Skeletal muscle tissue (tissue), 4 donors: Measurements from ENCODE around the gene MRPL49. TPM values are rescaled to one million over a fixed set of nuclear protein-coding genes. Genes with fewer than 3 reads are reported as not detected.
"Not testable (repeated sequence)": the region's sequence is repeated elsewhere in the genome, so short reads cannot be mapped to it uniquely, and the experiment has no call there.

ENCODE experiments used
- H3K27ac ChIP-seq: one replicate; pipeline ENCODE4 v1.7.0; 2013; ENCODE audit warnings: mild to moderate bottlenecking, low read depth, low read length, inconsistent platforms
- H3K27me3 ChIP-seq, 3 donors: one replicate each; pipeline ENCODE4 v1.7.0; 2013; ENCODE audit warnings: low read length in 3 of 3; ENCODE audit not compliant: control insufficient read depth in 3 of 3, insufficient read depth in 3 of 3
- H3K36me3 ChIP-seq, 3 donors: one replicate each; pipeline ENCODE4 v1.7.0; 2013; ENCODE audit warnings: low read length in 3 of 3; ENCODE audit not compliant: control insufficient read depth in 3 of 3, insufficient read depth in 3 of 3
- H3K4me1 ChIP-seq, 3 donors: one replicate each; pipeline ENCODE4 v1.7.0; 2013; ENCODE audit warnings: low read length in 3 of 3, mild to moderate bottlenecking in 3 of 3; ENCODE audit not compliant: control insufficient read depth in 3 of 3, insufficient read depth in 3 of 3
- H3K4me3 ChIP-seq, 3 donors: one replicate each; pipeline ENCODE4 v1.7.0; 2013; ENCODE audit warnings: low read length in 3 of 3
- H3K9ac ChIP-seq, 3 donors: one replicate each; pipeline ENCODE4 v1.7.0; 2013; ENCODE audit warnings: low read length in 3 of 3, mild to moderate bottlenecking in 3 of 3, moderate library complexity in 2 of 3, low read depth in 1 of 3
- H3K9me3 ChIP-seq, 3 donors: one replicate each; pipeline ENCODE4 v1.7.0; 2013; ENCODE audit warnings: low read length in 3 of 3; ENCODE audit not compliant: control insufficient read depth in 3 of 3
- total RNA-seq: library from RNA; depleted of rRNA; stranded (reverse); fragments of >200 nt; gene quantifications from one replicate; pipeline ENCODE4 v1.2.3, GENCODE V29; 2014
- donor health status: Osteomylitis.

Gene MRPL49
- total RNA-seq, 1 donor from 2014 or later = 21.4 TPM

GRCh38 chr11:65160643-65161042 is 38.5 kb downstream of the MRPL49 start:
- H3K9me3 ChIP-seq = no peaks in the 10 kb centered on the region
- H3K36me3 ChIP-seq = no peaks in the 10 kb centered on the region
- H3K4me1 ChIP-seq = no peaks in the 10 kb centered on the region
- H3K27me3 ChIP-seq = no peaks in the 10 kb centered on the region
- no peak overlapping the region for H3K9ac ChIP-seq
- no peak overlapping the region for H3K4me3 ChIP-seq
- no peak overlapping the region for H3K27ac ChIP-seq

- Histone ChIP-seq H3K4me3 (no peak overlapping the region), H3K36me3 (no peaks in the 10 kb centered on the region), H3K9ac (no peak overlapping the region), H3K9me3 (no peaks in the 10 kb centered on the region), H3K27ac (no peak overlapping the region), H3K4me1 (peaks cover 0 to 3% (median 0%) of the 10 kb centered on the region in 3 donors), H3K27me3 (no peaks in the 10 kb centered on the region)
Measured at GRCh38 chr11:65163684-65164083, 41.6 kb downstream of the MRPL49 start.

DNA sequence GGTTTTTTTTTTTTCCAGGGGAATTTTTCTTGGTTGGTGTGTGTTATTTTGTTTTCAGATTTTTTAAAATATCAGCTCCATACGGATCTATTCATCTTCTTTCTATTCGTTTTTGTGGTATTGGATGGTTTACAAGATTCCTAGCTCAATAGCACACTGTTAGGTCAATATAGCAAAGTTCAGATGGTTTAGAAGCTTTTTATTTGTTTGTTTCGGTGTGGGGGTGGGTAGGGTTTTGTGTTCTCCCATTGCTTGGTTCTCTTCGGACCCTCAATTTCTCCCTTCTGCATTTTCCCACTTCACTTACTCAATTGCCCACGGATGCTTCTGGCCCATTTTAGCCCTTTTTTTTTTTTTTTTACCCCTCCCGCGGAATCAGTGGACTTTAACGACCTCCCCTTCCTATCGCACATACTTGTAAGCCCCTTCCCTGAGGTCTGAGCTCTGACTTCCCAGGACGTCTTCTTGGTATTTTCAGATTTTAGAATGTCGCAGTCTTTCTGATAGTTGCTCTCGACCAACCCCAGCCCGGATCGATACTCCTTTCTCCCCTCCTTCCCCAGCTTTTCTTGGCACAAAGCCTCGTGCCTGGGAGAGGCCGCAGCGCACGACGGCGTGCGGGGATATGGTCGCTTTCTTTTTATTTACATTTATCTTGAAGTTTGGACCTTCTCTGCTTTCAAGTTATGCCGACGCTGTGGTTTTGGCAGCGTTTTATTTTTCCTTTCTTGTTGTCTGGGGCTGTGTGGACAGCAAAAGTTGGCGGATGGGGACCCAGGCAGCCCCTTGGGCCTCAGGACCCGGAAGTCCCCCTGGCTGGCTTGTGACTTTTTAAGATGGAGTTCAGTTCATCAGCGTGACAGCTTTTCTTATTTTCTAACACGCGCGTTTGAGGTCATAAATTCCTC is 43.5 kb downstream of the MRPL49 start:
- Histone ChIP-seq H3K9ac (peak overlapping the region in 2 of 3 donors; percentile 53 to 73), H3K4me3 (peak overlapping the region; percentile 17 to 60 (median 51)), H3K9me3 (no peaks in the 10 kb centered on the region), H3K27ac (no peak overlapping the region), H3K4me1 (peaks cover 0 to 3% (median 0%) of the 10 kb centered on the region in 3 donors), H3K36me3 (no peaks in the 10 kb centered on the region), H3K27me3 (no peaks in the 10 kb centered on the region)

DNA sequence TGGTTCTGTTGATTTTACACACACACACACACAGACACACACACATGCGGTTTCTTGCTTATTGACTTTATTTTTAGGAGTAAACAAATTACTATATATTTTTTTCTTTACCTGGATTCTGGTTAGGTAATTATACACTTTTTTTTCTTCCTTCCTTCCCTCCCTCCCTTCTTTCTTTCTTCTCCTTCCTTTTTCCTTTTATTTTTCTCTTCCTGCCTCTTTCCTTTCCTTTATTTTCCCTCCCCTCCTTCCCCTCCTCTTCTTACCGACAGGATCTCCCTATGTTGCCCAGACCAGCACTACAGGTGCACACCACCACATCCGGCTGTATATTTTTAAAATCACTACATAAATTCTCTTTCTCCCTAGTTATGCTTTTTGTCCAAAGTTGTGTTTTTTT is 44.8 kb downstream of the MRPL49 start:
- no peaks in the 10 kb centered on the region for H3K27me3 ChIP-seq
- H3K9me3 ChIP-seq = no peaks in the 10 kb centered on the region
- no peak overlapping the region for H3K4me3 ChIP-seq
- no peak overlapping the region for H3K27ac ChIP-seq
- no peak overlapping the region for H3K9ac ChIP-seq
- H3K4me1 ChIP-seq = peaks cover 0 to 3% (median 0%) of the 10 kb centered on the region in 3 donors
- H3K36me3 ChIP-seq = no peaks in the 10 kb centered on the region

DNA sequence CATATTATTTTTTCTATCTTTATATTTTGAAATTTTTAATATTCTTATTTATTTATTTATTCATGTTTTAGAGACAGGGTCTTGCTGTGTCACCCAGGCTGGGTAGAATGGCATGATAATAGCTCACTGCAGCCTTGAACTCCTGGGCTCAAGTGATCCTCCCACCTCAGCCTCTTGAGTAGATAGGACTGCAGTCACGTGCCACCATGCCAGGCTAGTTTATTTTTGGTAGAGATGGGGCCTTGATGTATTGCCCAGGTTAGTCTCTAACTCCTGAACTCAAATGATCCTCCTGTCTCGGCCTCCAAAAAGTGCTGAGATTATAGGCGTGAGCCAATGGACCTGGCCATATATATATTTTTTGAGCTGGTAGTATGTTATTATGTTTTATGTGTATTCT is 45.5 kb downstream of the MRPL49 start:
- no peak overlapping the region for H3K9ac ChIP-seq
- H3K4me1 ChIP-seq = peaks cover 0 to 3% (median 0%) of the 10 kb centered on the region in 3 donors
- H3K36me3 ChIP-seq = no peaks in the 10 kb centered on the region

GRCh38 chr11:65169164-65169641 is 47.1 kb downstream of the MRPL49 start:
- Histone ChIP-seq H3K36me3 (no peaks in the 10 kb centered on the region), H3K27me3 (no peaks in the 10 kb centered on the region), H3K27ac (no peak overlapping the region), H3K9me3 (no peaks in the 10 kb centered on the region), H3K9ac (no peak overlapping the region), H3K4me3 (no peak overlapping the region), H3K4me1 (peaks cover 0 to 3% (median 0%) of the 10 kb centered on the region in 3 donors)

More for the DNA sequence above, 45.5 kb downstream of the MRPL49 start:
- H3K27ac ChIP-seq = no peak overlapping the region
- no peaks in the 10 kb centered on the region for H3K9me3 ChIP-seq
- no peak overlapping the region for H3K4me3 ChIP-seq
- H3K27me3 ChIP-seq = no peaks in the 10 kb centered on the region

DNA sequence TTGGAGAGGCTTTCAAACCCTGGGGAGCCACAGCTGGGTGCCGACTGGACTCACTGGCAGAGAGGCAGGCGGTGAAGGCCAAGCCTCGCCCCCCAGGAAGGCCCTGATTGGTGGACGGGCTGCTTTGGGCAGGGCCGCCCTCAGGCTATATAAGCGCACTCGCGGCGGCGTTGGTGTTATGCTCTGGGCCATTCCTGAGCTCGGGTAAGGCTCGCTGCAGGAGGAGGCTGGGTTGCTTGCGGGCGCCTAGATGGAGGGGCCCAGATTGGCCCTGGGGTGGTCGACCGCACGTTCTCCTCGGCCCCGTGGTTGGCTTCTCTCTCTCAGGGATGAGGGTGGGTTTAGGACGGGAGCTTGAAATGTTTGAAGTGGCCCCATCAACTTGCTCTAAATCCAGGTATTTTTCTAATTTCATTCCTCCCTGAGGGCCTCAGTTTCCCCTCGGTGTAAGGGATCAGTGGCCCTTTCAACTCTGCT is 48.0 kb downstream of the MRPL49 start, which contains the start of gene SPDYC:
Gene SPDYC (plus strand): TSS at position 176 of the 477 bp plus-strand sequence. CDS start 1,125 bp downstream, outside the sequence.
- H3K9me3 ChIP-seq = no peaks in the 10 kb centered on the region
- peaks cover 0 to 3% (median 0%) of the 10 kb centered on the region in 3 donors for H3K4me1 ChIP-seq
- H3K9ac ChIP-seq = no peak within 1 kb of the TSS
- no peaks in the 10 kb centered on the region for H3K36me3 ChIP-seq
- no peaks in the 10 kb centered on the region for H3K27me3 ChIP-seq
- H3K27ac ChIP-seq = no peak within 1 kb of the TSS
- H3K4me3 ChIP-seq = no peak within 1 kb of the TSS

DNA sequence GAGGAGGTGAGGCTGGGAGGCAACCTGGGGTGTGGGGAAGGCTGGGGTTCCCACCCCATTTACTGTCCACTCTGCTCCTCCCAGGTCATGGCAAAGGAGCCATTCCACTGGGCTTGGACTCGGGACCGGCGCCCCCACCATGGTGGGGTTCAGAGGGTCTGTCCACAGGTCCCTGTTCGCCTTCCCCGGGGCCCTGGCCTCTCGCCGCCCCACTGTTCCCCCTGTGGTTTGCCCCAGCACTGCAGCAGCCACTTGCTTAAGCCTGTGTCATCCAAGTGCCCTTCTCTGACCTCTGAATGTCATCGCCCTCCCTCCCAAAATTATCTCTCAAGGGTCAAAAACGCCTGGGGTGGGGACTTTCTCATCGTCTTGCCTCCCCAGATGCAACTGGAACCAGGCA is 50.5 kb downstream of the MRPL49 start:
- Histone ChIP-seq H3K4me1 (no peaks in the 10 kb centered on the region), H3K9ac (no peak overlapping the region), H3K4me3 (no peak overlapping the region), H3K9me3 (no peaks in the 10 kb centered on the region), H3K27me3 (no peaks in the 10 kb centered on the region), H3K36me3 (no peaks in the 10 kb centered on the region), H3K27ac (no peak overlapping the region)

GRCh38 chr11:65174571-65175010 is 52.5 kb downstream of the MRPL49 start:
- H3K27ac ChIP-seq, H3K9ac ChIP-seq, H3K36me3 ChIP-seq, H3K9me3 ChIP-seq, H3K4me1 ChIP-seq, H3K27me3 ChIP-seq, H3K4me3 ChIP-seq: not testable (repeated sequence)
